T47D (cell line): ENCODE data around the gene BAIAP3.

Experiments
- DNase-seq, 2 experiments: peaks; one replicate each; pipeline versions ENCODE4 v3.0.0 to v3.0.0-alpha.2; 2011 to 2012; ENCODE audit warnings: low read depth in 1 of 2, low spot score in 1 of 2
- JUND ChIP-seq: IDR thresholded peaks from 2 replicates; pipeline ENCODE4 v1.6.1; 2012; ENCODE audit warnings: low read depth
- in situ Hi-C: cut with HindIII; loops from 2 replicates; pipeline ENCODE4 v1.10.0; 2016; ENCODE audit warnings: low sequenced_read_pairs, low pct_unique_long_range_greater_than_20kb

The BAIAP3 gene

DNA sequence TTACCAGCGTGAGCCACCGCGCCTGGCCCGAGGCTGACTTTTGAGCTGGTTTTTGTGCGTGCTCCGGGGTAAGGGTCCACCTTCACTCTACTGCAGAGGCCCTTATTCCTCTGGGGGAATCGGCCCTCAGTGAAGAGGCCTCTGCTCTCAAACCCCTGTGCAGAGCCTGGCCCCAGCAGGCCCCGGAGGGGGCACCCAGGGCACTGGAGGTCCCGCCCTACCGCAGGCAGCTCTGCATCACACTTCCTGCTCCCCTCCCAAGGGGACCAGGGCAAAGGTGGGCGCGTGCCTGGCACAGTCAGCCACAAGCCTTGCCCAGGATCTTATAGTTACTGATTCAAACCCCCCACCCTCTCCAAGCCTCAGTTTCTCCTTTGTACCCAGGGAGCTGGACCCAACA is 27.6 kb upstream of the BAIAP3 start:
- DNase-seq: no peak
- TF ChIP-seq JUND: no peak
- in situ Hi-C loops: no loop called here

DNA sequence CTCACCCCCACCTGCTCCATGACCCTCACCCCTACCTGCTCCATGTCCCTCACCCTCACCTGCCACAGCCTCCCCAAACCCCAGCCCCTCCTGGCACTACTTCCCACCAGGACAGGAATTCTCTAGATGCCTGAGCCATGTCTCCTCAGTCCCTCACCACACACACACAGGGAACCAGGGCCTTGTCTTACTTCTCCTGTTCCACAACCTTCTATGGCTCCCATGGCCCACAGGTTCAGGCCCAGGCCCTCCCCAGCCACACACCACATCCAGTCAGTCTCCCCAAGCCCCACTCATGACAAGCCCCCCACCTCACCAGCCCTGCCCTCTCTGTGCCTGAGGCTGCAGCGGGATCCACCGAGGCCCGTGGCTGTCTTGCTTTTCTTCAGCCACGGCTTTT is 27.1 kb upstream of the BAIAP3 start:
- in situ Hi-C loops: no loop called here
- TF ChIP-seq JUND: no peak
- no peak for DNase-seq

GRCh38 chr16:1308036-1308976 is 25.1 kb upstream of the BAIAP3 start:
- peak in 1 of 2 experiments; percentile 84 for DNase-seq
- in situ Hi-C loops: no loop called here
- TF ChIP-seq JUND: no peak

- in situ Hi-C loops: no loop called here
- DNase-seq: peak; percentile 87 to 99
- no peak for TF ChIP-seq JUND
Observed at GRCh38 chr16:1308977-1309885, 24.2 kb upstream of the BAIAP3 start, which contains the start of gene UBE2I. TSS of gene UBE2I (plus strand) at chr16:1309636. CDS start at chr16:1314031, 4,395 bp downstream.

DNA sequence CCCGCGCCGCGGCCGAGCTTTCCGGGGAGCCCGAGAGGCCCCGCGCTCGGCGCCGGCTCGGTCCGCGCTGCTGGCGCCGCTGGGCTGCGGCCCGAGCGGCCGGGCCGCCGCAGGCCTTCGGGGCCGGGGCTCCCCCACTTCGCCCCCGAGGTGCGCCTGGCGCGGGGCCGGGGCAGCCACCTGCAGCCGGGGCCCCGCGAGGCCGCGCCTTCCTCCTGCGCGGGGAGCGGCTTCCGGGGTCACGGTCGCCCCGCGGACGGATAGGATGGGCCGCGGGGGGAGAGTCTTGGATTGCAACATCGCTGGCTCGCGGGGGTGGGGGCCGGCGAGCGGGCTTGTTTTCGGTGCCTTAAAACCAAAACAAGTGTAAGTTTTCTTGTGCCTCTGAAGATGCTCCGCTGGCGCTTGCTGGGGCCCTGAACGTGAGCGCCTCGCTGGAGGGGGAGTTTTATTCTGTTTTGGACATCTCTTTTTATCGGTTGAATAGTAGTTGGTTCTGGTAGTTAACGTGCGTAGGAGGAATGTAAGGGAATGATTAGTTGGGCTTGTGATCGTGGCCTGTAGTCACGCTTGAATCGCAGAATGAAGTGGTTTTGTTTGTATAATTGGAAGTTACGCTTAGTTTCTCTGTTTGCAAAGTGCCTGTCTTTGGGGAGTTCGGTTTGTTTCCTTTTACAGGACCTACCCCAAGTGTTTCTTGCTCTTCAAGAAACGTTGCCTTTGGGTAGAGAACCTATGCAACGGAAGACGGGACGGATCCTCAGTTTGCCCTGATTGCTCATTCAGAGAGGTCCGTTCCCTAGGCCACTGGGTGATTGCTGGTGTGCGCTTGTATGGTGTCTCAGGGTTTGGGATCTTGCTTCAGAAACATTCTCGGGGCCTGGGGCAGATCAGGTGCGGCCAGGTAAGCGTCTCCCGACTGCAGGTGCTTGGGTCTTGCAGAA is 23.3 kb upstream of the BAIAP3 start:
- DNase-seq: no peak
- in situ Hi-C loops: no loop called here
- no peak for TF ChIP-seq JUND

DNA sequence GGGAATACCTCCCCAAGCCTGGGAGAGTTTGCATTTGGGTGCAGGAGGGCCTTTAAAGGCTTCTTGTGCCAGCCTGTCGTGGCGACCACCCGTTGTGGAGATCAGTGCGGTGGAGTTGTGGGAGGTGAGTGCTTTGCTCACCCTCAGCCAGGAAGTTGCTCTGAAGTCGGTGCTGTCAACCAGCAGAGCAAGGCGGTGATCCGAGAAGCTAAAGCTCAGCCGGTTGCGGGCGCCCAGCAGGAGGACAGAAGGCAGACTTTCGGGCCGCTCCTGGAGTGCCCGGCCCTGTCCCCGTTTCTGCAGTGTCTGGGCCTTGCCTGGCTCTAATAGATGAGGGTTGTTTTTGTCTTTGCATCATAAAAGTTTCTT is 22.6 kb upstream of the BAIAP3 start:
- in situ Hi-C loops: no loop called here
- TF ChIP-seq JUND: no peak
- no peak for DNase-seq

GRCh38 chr16:1311212-1311737 is 22.2 kb upstream of the BAIAP3 start:
- in situ Hi-C loops: no loop called here
- no peak for DNase-seq
- TF ChIP-seq JUND: no peak

DNA sequence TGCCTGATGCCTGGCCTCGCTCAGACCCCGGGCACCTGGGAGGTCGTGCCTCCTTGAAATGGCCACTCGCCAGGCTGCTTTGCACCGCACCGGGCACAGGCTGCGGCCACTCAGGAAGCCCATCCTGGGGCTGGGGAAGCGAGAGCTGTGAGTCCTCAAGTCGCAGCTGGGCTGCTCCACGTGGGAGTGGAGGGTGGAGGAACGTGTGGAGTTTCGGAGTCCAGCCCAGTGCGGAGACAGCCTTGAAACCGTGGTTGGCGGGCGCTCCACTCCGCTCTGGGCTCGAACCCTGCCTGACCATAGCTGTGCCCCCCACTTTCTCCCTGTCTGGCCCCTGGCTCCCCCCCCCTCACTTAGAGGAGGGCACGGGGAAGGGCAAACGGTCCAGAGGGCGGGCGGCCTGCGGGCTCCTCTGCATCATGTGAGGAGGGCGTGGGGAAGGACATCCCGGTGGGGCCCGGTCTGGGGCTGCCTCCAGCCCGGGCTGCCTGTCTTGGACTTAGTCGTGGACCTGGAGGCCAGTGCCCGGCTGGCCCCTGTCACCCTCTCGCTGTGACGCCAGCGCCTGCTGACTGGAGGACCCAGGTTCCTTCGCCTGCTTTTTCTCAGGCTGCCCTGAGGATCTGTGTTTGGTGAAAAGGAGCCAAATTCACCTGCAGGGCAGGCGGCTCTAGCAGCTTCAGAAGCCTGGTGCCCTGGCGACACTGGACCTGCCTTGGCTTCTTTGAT is 21.5 kb upstream of the BAIAP3 start:
- TF ChIP-seq JUND: no peak
- no peak for DNase-seq
- in situ Hi-C loops: no loop called here

DNA sequence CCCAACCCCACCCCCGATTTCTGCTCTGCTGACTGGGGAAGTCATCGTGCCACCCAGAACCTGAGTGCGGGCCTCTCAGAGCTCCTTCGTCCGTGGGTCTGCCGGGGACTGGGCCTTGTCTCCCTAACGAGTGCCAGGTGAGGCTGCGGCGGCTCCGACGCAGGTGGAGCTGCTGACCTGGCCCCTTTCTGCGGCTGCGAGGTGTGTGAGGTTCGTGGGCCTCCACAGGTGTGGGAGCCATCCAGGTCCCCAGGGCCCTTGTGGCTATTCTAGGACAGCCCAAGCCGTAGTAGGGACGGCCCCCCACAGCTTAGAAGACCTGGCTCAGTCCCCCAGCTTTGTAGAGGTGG is 21.0 kb upstream of the BAIAP3 start:
- no peak for TF ChIP-seq JUND
- in situ Hi-C loops: no loop called here
- no peak for DNase-seq

- in situ Hi-C loops: no loop called here
- TF ChIP-seq JUND: no peak
- no peak for DNase-seq
Observed at GRCh38 chr16:1312903-1313302, 20.5 kb upstream of the BAIAP3 start.

- DNase-seq: no peak
- in situ Hi-C loops: no loop called here
- TF ChIP-seq JUND: no peak
Observed at GRCh38 chr16:1313721-1314369, 19.6 kb upstream of the BAIAP3 start.
